Measurements from ENCODE around the gene TRIP10.
"Not testable (repeated sequence)": the region's sequence is repeated elsewhere in the genome, so short reads cannot be mapped to it uniquely, and the experiment has no call there.

TRIP10 gene

GRCh38 chr19:6743714-6744380, 4.4 kb downstream of the TRIP10 start:
- DNase-seq (ENCODE audit: low read depth in 2 of 2): no peak

GRCh38 chr19:6744381-6745301, 5.2 kb downstream of the TRIP10 start:
- no peak for DNase-seq (ENCODE audit: low read depth in 2 of 2)

- no peak for DNase-seq (ENCODE audit: low read depth in 2 of 2)
Observed at GRCh38 chr19:6745965-6746364, 6.5 kb downstream of the TRIP10 start.

GRCh38 chr19:6748543-6748942, 9.1 kb downstream of the TRIP10 start:
- not testable (repeated sequence) for DNase-seq (ENCODE audit: low read depth in 2 of 2)

GRCh38 chr19:6750062-6750461, 10.6 kb downstream of the TRIP10 start:
- DNase-seq (ENCODE audit: low read depth in 2 of 2): no peak

GRCh38 chr19:6751189-6751588, 11.7 kb downstream of the TRIP10 start:
- DNase-seq (ENCODE audit: low read depth in 2 of 2): no peak

GRCh38 chr19:6752256-6753177, 13.0 kb downstream of the TRIP10 start:
- no peak for DNase-seq (ENCODE audit: low read depth in 2 of 2)

- DNase-seq (ENCODE audit: low read depth in 2 of 2): peak; percentile 84 to 90
Observed at GRCh38 chr19:6753178-6754031, 13.9 kb downstream of the TRIP10 start.

GRCh38 chr19:6754136-6754535, 14.7 kb downstream of the TRIP10 start:
- no peak for DNase-seq (ENCODE audit: low read depth in 2 of 2)

- no peak for DNase-seq (ENCODE audit: low read depth in 2 of 2)
Observed at GRCh38 chr19:6754653-6755463, 15.4 kb downstream of the TRIP10 start.

- DNase-seq (ENCODE audit: low read depth in 2 of 2): no peak
Observed at GRCh38 chr19:6760606-6761005, 21.1 kb downstream of the TRIP10 start.

GRCh38 chr19:6761053-6761676, 21.7 kb downstream of the TRIP10 start:
- peak in 1 of 2 donors; percentile 32 for DNase-seq (ENCODE audit: low read depth in 2 of 2)

- DNase-seq (ENCODE audit: low read depth in 2 of 2): not testable (repeated sequence)
Observed at GRCh38 chr19:6762253-6762797, 22.8 kb downstream of the TRIP10 start.

GRCh38 chr19:6765738-6766356, 26.4 kb downstream of the TRIP10 start:
- DNase-seq (ENCODE audit: low read depth in 2 of 2): no peak

- no peak for DNase-seq (ENCODE audit: low read depth in 2 of 2)
Observed at GRCh38 chr19:6766357-6767080, 27.0 kb downstream of the TRIP10 start.

GRCh38 chr19:6767081-6767356, 27.5 kb downstream of the TRIP10 start:
- peak in 1 of 2 donors; percentile 23 for DNase-seq (ENCODE audit: low read depth in 2 of 2)

- peak; percentile 90 to 91 for DNase-seq (ENCODE audit: low read depth in 2 of 2)
Observed at GRCh38 chr19:6767357-6768235, 28.1 kb downstream of the TRIP10 start, which contains the start of gene SH2D3A. Gene SH2D3A, minus strand, starts transcription at chr19:6767435. Its CDS starts 3,687 bp downstream, at chr19:6763748.

Data from stimulated activated CD4-positive, alpha-beta T cell treated with anti-CD3 and anti-CD28 coated beads, Interleukin-4, amount 100 ng/mL, for 48 hours (primary cell).